ENCODE measurements around the gene CFAP69. TPM values are rescaled to one million over a fixed set of nuclear protein-coding genes. Genes with fewer than 3 reads are reported as not detected.

Gene CFAP69
- total RNA-seq (2014; rRNA removed; shearing (Covaris generic); ENCODE audit: low replicate concordance) = 0.14 and 0.68 TPM in 2 replicates

GRCh38 chr7:90244909-90245851 is at the start of gene CFAP69:
TSS of gene CFAP69 (plus strand) at chr7:90245174. CDS start at chr7:90245425, 251 bp downstream.
- DNase-seq (ENCODE audit: low read depth) = peak; percentile 74
- in situ Hi-C loops (cut with HindIII; ENCODE audit: low pct_unique_long_range_greater_than_20kb, low sequenced_read_pairs) = no loop called here

GRCh38 chr7:90201500-90202195 is 43.3 kb upstream of the CFAP69 start:
- no peak for DNase-seq (ENCODE audit: low read depth)
- in situ Hi-C loops (cut with HindIII; ENCODE audit: low pct_unique_long_range_greater_than_20kb, low sequenced_read_pairs) = no loop called here

- in situ Hi-C loops (cut with HindIII; ENCODE audit: low pct_unique_long_range_greater_than_20kb, low sequenced_read_pairs) = no loop called here
Measured at GRCh38 chr7:90207956-90208355, 37.0 kb upstream of the CFAP69 start.

GRCh38 chr7:90209776-90210175 is 35.2 kb upstream of the CFAP69 start:
- in situ Hi-C loops (cut with HindIII; ENCODE audit: low pct_unique_long_range_greater_than_20kb, low sequenced_read_pairs) = no loop called here
- no peak for DNase-seq (ENCODE audit: low read depth)

More at GRCh38 chr7:90207956-90208355, 37.0 kb upstream of the CFAP69 start:
- no peak for DNase-seq (ENCODE audit: low read depth)

- DNase-seq (ENCODE audit: low read depth) = no peak
- in situ Hi-C loops (cut with HindIII; ENCODE audit: low pct_unique_long_range_greater_than_20kb, low sequenced_read_pairs) = no loop called here
Measured at GRCh38 chr7:90210475-90210874, 34.5 kb upstream of the CFAP69 start.

GRCh38 chr7:90210981-90211380 is 34.0 kb upstream of the CFAP69 start:
- no peak for DNase-seq (ENCODE audit: low read depth)
- in situ Hi-C loops (cut with HindIII; ENCODE audit: low pct_unique_long_range_greater_than_20kb, low sequenced_read_pairs) = no loop called here

- peak; percentile 93 for DNase-seq (ENCODE audit: low read depth)
- in situ Hi-C loops (cut with HindIII; ENCODE audit: low pct_unique_long_range_greater_than_20kb, low sequenced_read_pairs) = no loop called here
Measured at GRCh38 chr7:90211391-90212148, 33.4 kb upstream of the CFAP69 start, which contains the start of gene STEAP2. TSS of gene STEAP2 (plus strand) at chr7:90211740. CDS start at chr7:90225083, 13,343 bp downstream.

- in situ Hi-C loops (cut with HindIII; ENCODE audit: low pct_unique_long_range_greater_than_20kb, low sequenced_read_pairs) = no loop called here
- DNase-seq (ENCODE audit: low read depth) = no peak
Measured at GRCh38 chr7:90212149-90212495, 32.9 kb upstream of the CFAP69 start.

GRCh38 chr7:90213521-90213920 is 31.5 kb upstream of the CFAP69 start:
- no peak for DNase-seq (ENCODE audit: low read depth)
- in situ Hi-C loops (cut with HindIII; ENCODE audit: low pct_unique_long_range_greater_than_20kb, low sequenced_read_pairs) = no loop called here

- no peak for DNase-seq (ENCODE audit: low read depth)
Measured at GRCh38 chr7:90216080-90216674, 28.8 kb upstream of the CFAP69 start.

GRCh38 chr7:90216771-90217170 is 28.2 kb upstream of the CFAP69 start:
- DNase-seq (ENCODE audit: low read depth) = no peak
- in situ Hi-C loops (cut with HindIII; ENCODE audit: low pct_unique_long_range_greater_than_20kb, low sequenced_read_pairs) = no loop called here

More at GRCh38 chr7:90216080-90216674, 28.8 kb upstream of the CFAP69 start:
- in situ Hi-C loops (cut with HindIII; ENCODE audit: low pct_unique_long_range_greater_than_20kb, low sequenced_read_pairs) = no loop called here

GRCh38 chr7:90222390-90222789 is 22.6 kb upstream of the CFAP69 start:
- in situ Hi-C loops (cut with HindIII; ENCODE audit: low pct_unique_long_range_greater_than_20kb, low sequenced_read_pairs) = no loop called here

GRCh38 chr7:90222811-90223725 is 21.9 kb upstream of the CFAP69 start:
- DNase-seq (ENCODE audit: low read depth) = no peak
- in situ Hi-C loops (cut with HindIII; ENCODE audit: low pct_unique_long_range_greater_than_20kb, low sequenced_read_pairs) = no loop called here

More at GRCh38 chr7:90222390-90222789, 22.6 kb upstream of the CFAP69 start:
- DNase-seq (ENCODE audit: low read depth) = no peak

GRCh38 chr7:90224195-90224594 is 20.8 kb upstream of the CFAP69 start:
- DNase-seq (ENCODE audit: low read depth) = no peak
- in situ Hi-C loops (cut with HindIII; ENCODE audit: low pct_unique_long_range_greater_than_20kb, low sequenced_read_pairs) = no loop called here

- in situ Hi-C loops (cut with HindIII; ENCODE audit: low pct_unique_long_range_greater_than_20kb, low sequenced_read_pairs) = no loop called here
- DNase-seq (ENCODE audit: low read depth) = no peak
Measured at GRCh38 chr7:90225181-90225580, 19.8 kb upstream of the CFAP69 start.

GRCh38 chr7:90225601-90226000 is 19.4 kb upstream of the CFAP69 start:
- in situ Hi-C loops (cut with HindIII; ENCODE audit: low pct_unique_long_range_greater_than_20kb, low sequenced_read_pairs) = no loop called here
- DNase-seq (ENCODE audit: low read depth) = no peak

GRCh38 chr7:90227259-90227658 is 17.7 kb upstream of the CFAP69 start:
- in situ Hi-C loops (cut with HindIII; ENCODE audit: low pct_unique_long_range_greater_than_20kb, low sequenced_read_pairs) = no loop called here
- DNase-seq (ENCODE audit: low read depth) = no peak
